Measurements from ENCODE around the gene POLD2.

GRCh38 chr7:44084701-44085100 lies 38.6 kb downstream of the POLD2 start:
- no peak for TF ChIP-seq CTCF (conservative IDR thresholded peaks at IDR 0.05; ENCODE audit: low read depth, low read length)
- no peak for TF ChIP-seq CEBPB (IDR thresholded peaks at IDR 0.05; ENCODE audit: low read depth, low read length)
- no peak for TF ChIP-seq RFX5 (IDR thresholded peaks at IDR 0.05; ENCODE audit: low read depth, low read length)
- no peak for TF ChIP-seq POLR2A (IDR thresholded peaks at IDR 0.05; ENCODE audit: low read depth, low read length)
- TF ChIP-seq RAD21 (IDR thresholded peaks at IDR 0.05; ENCODE audit: low read length): no peak
